ENCODE measurements around the gene TUBA1A.
"Not testable (repeated sequence)": the region's sequence is repeated elsewhere in the genome, so short reads cannot be mapped to it uniquely, and the experiment has no call there.

Gene TUBA1A

GRCh38 chr12:49188916-49189367 is at the start of gene TUBA1A:
Gene TUBA1A (minus strand): TSS chr12:49189080. CDS start chr12:49188979, 101 bp downstream.
- DNase-seq, result peak; percentile 98 to 99

DNA sequence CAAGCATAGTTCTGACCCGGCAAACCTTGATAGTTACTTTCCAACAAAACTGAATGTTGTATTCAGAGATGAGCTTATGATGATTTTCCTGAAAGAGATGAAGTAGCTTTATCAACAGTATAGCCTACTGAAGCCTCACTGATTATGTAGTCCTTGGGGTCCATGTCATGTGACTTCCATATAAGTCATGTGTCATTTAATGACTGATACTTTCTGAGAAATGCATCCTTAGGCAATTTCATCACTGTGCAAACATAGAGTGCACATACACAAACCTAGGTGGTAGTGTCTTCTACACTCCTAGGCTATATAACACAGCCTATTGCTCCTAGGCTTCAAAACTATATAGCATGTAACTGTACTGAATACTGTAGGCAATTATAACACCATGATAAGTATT is 47.5 kb upstream of the TUBA1A start:
- DNase-seq, result no peak

- DNase-seq, result peak; percentile 18 to 36
Observed at GRCh38 chr12:49233842-49234526, 45.1 kb upstream of the TUBA1A start.

- DNase-seq, result peak; percentile 37 to 47
Observed at GRCh38 chr12:49232940-49233841, 44.3 kb upstream of the TUBA1A start.

GRCh38 chr12:49231878-49232655 is 43.2 kb upstream of the TUBA1A start:
- DNase-seq, result peak in 1 of 2 experiments; percentile 32

- DNase-seq, result no peak
Observed at GRCh38 chr12:49230805-49231194, 41.9 kb upstream of the TUBA1A start.

DNA sequence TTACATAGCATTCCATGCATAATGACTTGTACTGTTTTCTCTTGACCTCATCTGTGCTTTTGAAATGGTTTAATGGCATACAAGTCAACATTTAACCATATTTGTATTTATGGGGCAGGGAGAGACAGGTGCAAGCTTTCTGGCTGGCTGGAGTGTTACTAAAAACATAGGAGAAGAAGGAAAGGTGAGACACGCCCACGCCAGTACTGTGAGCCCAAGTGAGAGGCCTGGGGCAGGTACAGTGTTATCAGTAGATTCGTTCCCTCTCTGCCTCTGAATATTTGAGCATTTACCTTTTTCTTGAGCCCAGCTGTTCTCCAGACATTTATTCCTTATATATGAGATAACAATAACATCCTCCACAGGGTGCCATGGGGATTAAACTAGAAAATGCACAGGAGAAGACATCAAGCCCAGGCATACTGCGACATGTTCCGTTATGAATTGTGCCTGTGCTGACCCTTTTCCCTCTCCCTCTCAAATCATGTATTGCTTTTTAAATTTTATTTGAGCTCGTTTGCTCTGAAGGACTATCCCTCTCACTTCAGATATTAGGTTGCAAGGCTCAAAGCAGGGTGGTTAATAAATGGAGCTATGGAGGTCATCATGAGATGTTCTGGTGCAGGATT is 41.4 kb upstream of the TUBA1A start:
- DNase-seq, result no peak

DNA sequence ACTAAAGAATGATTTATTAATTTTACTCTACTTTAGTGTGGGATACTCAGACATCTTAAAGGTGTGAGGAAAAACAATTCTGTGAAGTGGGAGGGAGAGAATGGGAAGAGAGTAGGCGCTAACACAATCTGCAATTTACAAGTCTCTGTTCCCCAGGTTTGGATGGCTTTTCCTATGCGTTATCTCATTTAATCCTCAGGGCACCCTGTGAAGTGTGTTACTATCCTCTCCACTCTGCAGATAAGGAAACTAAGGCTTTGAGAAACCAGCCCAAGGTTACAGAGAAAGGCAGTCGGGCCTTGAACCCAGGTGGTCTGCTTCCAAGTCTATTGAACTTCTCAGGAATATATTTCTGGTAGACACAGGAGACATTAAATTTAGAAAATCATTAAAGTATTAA is 39.8 kb upstream of the TUBA1A start:
- DNase-seq, result no peak

GRCh38 chr12:49227713-49228112 is 38.8 kb upstream of the TUBA1A start:
- DNase-seq, result no peak

DNA sequence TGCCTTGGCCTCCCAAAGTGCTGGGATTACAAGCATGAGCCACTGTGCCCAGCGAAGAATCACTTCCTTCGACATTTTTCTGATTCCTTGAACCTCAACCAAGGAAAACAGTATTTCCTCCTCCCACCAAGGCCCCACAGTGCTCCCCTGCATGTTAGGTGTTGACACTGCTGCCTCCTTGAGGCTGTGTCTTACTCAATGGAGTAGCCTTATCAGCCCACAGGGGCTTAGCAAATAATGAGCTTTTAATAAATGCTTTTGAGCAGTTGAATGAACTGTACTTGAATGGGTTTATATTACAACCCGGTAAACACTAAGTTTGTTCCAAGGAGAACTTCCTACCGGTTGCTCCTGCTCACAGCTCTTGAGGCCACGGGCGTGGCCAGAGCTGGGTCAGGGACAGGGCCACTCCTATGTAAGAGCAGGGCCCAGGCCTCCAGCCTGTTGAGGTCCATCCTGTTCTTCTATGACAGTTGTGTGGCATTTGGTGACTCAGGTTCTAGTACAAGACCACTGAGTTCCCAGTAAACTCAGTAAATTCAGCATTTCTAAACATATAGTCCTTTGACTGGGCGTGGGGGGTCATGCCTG is 36.8 kb upstream of the TUBA1A start:
- no peak for DNase-seq

DNA sequence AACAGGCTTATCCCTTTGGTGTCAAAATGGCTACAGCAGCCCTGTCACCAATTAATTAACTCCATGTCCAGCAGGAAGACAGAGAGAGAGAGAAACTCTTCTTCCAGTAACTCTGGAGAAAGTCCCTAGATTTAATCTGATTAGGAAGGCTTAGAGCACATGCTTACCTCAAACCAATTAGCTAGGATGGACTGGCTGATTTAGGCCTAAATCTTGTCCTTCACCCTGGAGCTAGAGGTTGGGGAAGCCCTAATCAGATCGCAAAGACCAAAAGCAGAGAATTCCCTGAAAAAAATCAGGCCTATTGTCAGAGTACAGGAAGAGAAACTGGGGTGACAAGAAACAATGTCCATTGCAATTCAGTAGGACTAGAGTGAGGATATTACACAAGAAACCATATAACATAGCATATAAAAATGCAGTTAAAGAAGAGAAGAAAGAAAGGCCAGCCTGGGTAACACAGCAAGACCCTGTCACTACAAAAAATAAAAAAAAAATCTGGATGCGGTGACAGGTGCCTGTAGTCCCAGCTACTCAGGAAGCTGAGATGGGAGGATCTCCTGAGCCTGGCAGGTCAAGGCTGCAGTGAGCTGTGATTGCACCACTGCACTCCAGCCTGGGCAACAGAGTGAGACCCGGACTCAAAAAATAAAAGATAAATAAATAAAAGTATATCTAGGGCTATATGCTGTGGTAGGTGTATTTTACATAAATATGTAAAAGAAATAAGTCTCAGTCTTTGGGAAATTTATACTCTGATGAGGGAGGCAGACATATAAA is 34.9 kb upstream of the TUBA1A start:
- DNase-seq, result no peak

DNA sequence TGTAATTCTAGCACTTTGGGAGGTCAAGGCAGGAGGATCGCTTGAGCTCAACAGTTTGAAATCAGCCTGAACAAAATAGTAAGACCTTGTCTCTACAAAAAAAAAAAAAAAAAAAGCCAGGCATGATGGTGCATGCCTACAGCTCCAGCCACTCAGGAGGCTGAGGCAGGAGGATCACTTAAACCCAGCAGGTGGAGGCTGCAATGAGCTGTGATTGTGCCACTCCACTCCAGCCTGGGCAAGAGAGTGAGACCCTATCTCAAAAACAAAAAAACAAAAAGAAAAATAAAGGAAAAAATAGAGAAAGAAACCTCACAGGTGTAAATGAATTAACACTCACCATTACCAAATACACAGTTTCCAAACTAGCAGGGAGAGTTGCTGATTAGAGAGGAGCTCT is 34.2 kb upstream of the TUBA1A start:
- DNase-seq, result no peak

DNA sequence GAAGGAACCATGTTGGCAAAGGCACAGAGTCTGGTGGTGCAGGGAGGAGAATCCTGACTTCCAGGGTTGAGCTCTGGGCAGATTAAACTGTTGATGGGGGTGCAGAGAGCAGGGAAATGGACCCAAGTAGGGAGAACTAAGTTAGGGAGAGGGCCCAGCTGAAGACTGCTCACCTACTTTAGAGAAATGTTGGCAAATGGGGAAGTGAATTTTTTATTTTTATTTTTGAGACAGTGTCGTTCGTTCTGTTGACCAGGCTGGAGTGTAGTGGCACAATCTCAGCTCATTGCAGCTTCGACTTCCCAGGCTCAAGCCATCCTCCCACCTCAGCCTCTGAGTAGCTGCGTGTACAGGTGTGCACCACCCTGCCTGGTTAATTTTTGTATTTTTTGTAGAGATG is 32.1 kb upstream of the TUBA1A start:
- DNase-seq, result no peak

DNA sequence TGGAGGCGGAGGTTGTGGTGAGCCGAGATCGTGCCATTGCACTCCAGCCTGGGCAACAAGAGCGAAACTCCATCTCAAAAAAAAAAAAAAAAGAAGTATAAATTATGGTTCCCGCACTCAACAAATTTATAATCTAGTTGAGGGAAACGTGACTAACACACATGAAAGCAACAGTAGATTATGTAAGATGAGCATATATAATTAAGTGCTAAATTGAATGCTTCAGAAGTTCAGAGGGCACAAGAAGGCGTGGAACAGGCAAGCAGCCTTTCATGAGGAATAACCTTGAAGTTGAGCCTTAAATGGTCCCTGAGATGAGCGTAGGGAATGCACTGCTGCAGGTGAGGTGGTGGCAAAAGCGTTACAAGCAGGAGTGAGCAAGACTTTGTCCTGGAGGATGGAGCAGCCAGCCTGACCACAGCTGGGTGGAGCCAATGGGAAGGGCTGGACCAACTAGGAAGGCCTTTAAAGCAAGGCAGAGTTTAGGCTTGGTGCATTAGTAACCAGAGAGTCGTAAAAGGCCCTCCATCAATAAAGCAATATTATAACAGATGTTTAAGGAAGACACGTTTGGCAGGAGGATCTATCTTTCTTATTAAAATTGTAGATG is 30.6 kb upstream of the TUBA1A start:
- no peak for DNase-seq

- no peak for DNase-seq
Observed at GRCh38 chr12:49212572-49212971, 23.7 kb upstream of the TUBA1A start.

GRCh38 chr12:49210703-49211102 is 21.8 kb upstream of the TUBA1A start:
- not testable (repeated sequence) for DNase-seq

DNA sequence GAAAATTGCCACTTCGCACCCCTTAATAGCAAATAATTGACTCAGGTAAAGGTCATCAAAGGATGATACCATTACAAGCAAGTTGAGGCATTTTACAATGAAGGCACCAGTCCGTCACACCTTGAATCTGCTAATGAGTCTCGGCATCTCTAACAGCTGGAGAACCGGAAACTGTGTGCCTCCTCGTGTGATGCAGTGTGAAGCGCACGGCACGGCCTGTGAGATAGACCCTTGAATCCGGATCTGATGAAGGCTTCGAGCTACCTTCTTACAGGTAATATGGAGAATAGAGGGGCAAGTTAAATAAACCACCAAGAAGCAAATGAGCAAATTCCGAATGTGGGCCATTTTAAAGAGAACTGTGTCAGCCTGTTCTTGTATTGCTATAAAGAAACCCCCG is 19.8 kb upstream of the TUBA1A start:
- DNase-seq, result no peak

DNA sequence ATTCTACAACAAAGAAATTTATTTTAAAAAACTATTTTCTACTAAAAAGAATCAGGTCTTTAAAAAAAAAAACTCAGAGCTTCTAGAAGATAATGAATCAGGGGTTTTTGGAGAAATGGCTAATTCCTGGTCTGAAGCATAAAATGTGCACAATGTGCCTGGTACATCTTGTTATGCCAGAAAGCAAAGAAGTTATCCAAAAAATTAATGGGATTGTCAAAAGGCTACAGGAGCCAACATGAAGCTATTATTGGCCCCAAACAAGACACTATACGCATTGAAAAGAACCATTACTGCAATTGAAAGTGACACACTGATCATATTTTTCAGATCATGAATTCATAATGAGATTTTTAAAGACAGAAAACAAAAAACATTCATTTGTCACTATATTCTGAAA is 19.3 kb upstream of the TUBA1A start:
- no peak for DNase-seq

GRCh38 chr12:49206389-49206788 is 17.5 kb upstream of the TUBA1A start:
- no peak for DNase-seq

- peak; percentile 35 to 42 for DNase-seq
Observed at GRCh38 chr12:49201595-49202295, 12.9 kb upstream of the TUBA1A start.

Measured in SHP77 (cell line).